ENCODE measurements around the gene PLCB2. TPM values are rescaled to one million over a fixed set of nuclear protein-coding genes. Genes with fewer than 3 reads are reported as not detected.

The PLCB2 gene
- total and polyA plus RNA-seq, 2 donors (not counting 3 experiments of a cell fraction or from before 2014, with no cell fraction given) = 1.5 to 1.6 TPM

DNA sequence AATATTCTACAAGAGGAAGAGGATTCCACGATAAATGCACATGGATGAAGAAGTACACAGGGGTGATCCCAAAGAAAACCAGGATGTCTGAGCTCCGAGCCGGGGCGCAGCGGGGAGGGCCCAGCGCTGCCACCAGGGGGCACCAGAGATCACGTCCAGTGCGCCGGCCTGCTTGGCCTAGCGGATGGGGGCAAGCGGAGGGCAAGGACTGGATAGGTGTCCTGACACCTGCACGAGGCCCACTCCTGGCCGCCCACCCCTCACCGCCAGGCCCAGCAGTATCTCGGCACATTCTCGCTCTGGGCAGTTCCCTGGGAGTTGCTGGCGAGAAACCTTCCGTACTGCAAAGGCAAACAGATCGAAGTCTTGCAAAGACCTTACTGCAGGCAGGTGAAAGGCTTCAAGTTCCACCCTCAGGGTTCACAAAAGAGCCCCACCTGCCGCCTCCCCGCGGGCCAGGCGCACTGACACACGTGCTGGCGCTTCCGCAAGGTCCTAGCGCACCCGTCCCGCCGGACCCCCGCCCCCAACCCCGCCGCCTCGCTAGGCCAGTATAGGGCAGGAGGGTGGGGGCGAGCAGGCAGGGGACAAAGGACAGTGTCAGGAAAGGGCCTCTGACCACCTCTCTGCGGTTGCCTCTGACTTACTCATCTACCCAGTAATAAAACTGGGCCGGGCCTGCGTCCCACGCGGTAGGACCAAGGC lies 28.1 kb downstream of the PLCB2 start:
- DNase-seq (ENCODE audit: low read depth, low spot score) (peak; percentile 54), FAIRE-seq (peak; percentile 87)
- Histone ChIP-seq H3K9me1 (replicated peaks; ENCODE audit: control insufficient read depth, extremely low read depth, insufficient read depth, low read length) (no peaks in the 10 kb centered on the region), H3K4me1 (ENCODE audit: control insufficient read depth, extremely low read depth, insufficient read depth, low read length) (peaks cover 7% of the 10 kb centered on the region), H3K27ac (ENCODE audit: insufficient read depth, low read depth, low read length) (no peak overlapping the region), H3K79me2 (ENCODE audit: control insufficient read depth, insufficient read depth, low read length) (no peaks in the 10 kb centered on the region), H3K9me3 (replicated peaks; ENCODE audit: control insufficient read depth, insufficient read depth, low read length) (no peaks in the 10 kb centered on the region), H3K4me3 (replicated peaks in 1 of 3; ENCODE audit: insufficient read depth in 1 of 3, low read depth in 1 of 3, low read length in 3 of 3) (no peak overlapping the region), H3K36me3 (ENCODE audit: control insufficient read depth in 2 of 2, extremely low read depth in 1 of 2, insufficient read depth in 2 of 2, low read length in 2 of 2) (no peaks in the 10 kb centered on the region), H2AFZ (ENCODE audit: low read depth, low read length) (no peak overlapping the region), H3K9ac (replicated peaks; ENCODE audit: extremely low read depth, insufficient read depth, low read length) (no peak overlapping the region), H3K27me3 (ENCODE audit: control insufficient read depth in 2 of 2, insufficient read depth in 2 of 2, low read length in 2 of 2) (peaks cover 50 to 72% of the 10 kb centered on the region in 2 experiments), H4K20me1 (replicated peaks; ENCODE audit: control insufficient read depth, extremely low read depth, insufficient read depth, low read length) (no peaks in the 10 kb centered on the region), H3K4me2 (ENCODE audit: insufficient read depth, low read length) (no peak overlapping the region)
- ChIA-PET POLR2A (no interaction called here), CTCF (interaction anchor here (0.6 to 20.1 kb wide), 61 partner anchors 9 to 391 kb away, joined by 3 to 879 read pairs (median 5); partner anchors contain the start of genes BAHD1, BMF, CCDC9B and DISP2)
- BruUV-seq (replicated peaks) = no TSS peak
- dilution Hi-C loops (cut with MboI; ENCODE audit: extremely low pct_ligation_motif_present, low sequenced_read_pairs) (no loop called here), intact Hi-C loops (cut with micrococcal nuclease) (loop anchor here (1.0 to 10.0 kb wide), 4 partner anchors 31 to 175 kb away; partner anchors contain the start of gene BMF)
- TF ChIP-seq, protein P1, sequence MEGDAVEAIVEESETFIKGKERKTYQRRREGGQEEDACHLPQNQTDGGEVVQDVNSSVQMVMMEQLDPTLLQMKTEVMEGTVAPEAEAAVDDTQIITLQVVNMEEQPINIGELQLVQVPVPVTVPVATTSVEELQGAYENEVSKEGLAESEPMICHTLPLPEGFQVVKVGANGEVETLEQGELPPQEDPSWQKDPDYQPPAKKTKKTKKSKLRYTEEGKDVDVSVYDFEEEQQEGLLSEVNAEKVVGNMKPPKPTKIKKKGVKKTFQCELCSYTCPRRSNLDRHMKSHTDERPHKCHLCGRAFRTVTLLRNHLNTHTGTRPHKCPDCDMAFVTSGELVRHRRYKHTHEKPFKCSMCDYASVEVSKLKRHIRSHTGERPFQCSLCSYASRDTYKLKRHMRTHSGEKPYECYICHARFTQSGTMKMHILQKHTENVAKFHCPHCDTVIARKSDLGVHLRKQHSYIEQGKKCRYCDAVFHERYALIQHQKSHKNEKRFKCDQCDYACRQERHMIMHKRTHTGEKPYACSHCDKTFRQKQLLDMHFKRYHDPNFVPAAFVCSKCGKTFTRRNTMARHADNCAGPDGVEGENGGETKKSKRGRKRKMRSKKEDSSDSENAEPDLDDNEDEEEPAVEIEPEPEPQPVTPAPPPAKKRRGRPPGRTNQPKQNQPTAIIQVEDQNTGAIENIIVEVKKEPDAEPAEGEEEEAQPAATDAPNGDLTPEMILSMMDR (IDR thresholded peaks at IDR 0.05; ENCODE audit: extremely low read depth in 1 of 2, insufficient read depth in 1 of 2, low read depth in 1 of 2, low read length in 2 of 2) = peak; percentile 96 to 98
- TF ChIP-seq EZH2 (IDR thresholded peaks at IDR 0.05; ENCODE audit: borderline replicate concordance, low read depth, low read length, severe bottlenecking) (peak; percentile 4), JUN (IDR thresholded peaks at IDR 0.05; ENCODE audit: borderline replicate concordance, insufficient read depth, insufficient read length, low read depth) (no peak)

DNA sequence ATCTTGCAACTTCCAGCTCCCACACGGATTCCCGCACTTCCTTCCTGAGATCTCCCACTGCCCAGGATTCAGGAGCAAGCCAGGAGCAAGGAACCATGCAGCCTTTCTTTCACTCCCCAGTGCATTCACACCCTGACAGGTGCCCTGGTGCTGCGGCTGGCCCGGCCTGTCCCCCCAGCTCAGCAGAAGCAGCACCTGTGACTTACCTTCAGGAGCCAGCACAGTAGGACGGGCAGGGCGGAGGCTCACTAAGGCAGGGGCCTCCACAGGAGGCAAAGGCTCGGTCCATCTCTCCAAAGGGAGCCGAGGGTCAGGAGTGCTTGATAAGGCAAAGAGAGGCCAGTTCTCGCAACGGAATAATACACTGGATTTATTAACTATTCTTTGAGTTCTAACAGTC lies 29.7 kb downstream of the PLCB2 start:
- Histone ChIP-seq H2AFZ (ENCODE audit: low read depth, low read length) (no peak overlapping the region), H3K9ac (replicated peaks; ENCODE audit: extremely low read depth, insufficient read depth, low read length) (no peak overlapping the region), H3K4me1 (ENCODE audit: control insufficient read depth, extremely low read depth, insufficient read depth, low read length) (peaks cover 7% of the 10 kb centered on the region), H3K9me1 (replicated peaks; ENCODE audit: control insufficient read depth, extremely low read depth, insufficient read depth, low read length) (no peaks in the 10 kb centered on the region), H3K79me2 (ENCODE audit: control insufficient read depth, insufficient read depth, low read length) (no peaks in the 10 kb centered on the region), H3K4me3 (replicated peaks in 1 of 3; ENCODE audit: insufficient read depth in 1 of 3, low read depth in 1 of 3, low read length in 3 of 3) (no peak overlapping the region), H3K27me3 (ENCODE audit: control insufficient read depth in 2 of 2, insufficient read depth in 2 of 2, low read length in 2 of 2) (peaks cover 38 to 58% of the 10 kb centered on the region in 2 experiments), H3K4me2 (ENCODE audit: insufficient read depth, low read length) (no peak overlapping the region), H3K36me3 (ENCODE audit: control insufficient read depth in 2 of 2, extremely low read depth in 1 of 2, insufficient read depth in 2 of 2, low read length in 2 of 2) (no peaks in the 10 kb centered on the region), H3K27ac (ENCODE audit: insufficient read depth, low read depth, low read length) (no peak overlapping the region), H4K20me1 (replicated peaks; ENCODE audit: control insufficient read depth, extremely low read depth, insufficient read depth, low read length) (no peaks in the 10 kb centered on the region), H3K9me3 (replicated peaks; ENCODE audit: control insufficient read depth, insufficient read depth, low read length) (no peaks in the 10 kb centered on the region)
- no peak for TF ChIP-seq JUN (IDR thresholded peaks at IDR 0.05; ENCODE audit: borderline replicate concordance, insufficient read depth, insufficient read length, low read depth)
- no peak for TF ChIP-seq EZH2 (IDR thresholded peaks at IDR 0.05; ENCODE audit: borderline replicate concordance, low read depth, low read length, severe bottlenecking)
- no peak for TF ChIP-seq POLR2A (IDR thresholded peaks at IDR 0.05; ENCODE audit: low read depth, low read length)
- TF ChIP-seq FOS (IDR thresholded peaks at IDR 0.05; ENCODE audit: borderline replicate concordance, insufficient read depth, low read length) = no peak
- TF ChIP-seq GATA2 (IDR thresholded peaks at IDR 0.05; ENCODE audit: insufficient read depth, insufficient read length, low read depth, low read length) = no peak
- TF ChIP-seq, protein P1 (IDR thresholded peaks at IDR 0.05; ENCODE audit: extremely low read depth in 1 of 2, insufficient read depth in 1 of 2, low read depth in 1 of 2, low read length in 2 of 2) = no peak
- TF ChIP-seq MYC (IDR thresholded peaks at IDR 0.05; ENCODE audit: low read depth, low read length) = no peak
- intact Hi-C loops (cut with micrococcal nuclease) = loop anchor here (10.0 kb wide), 1 partner anchor 173 kb away; the partner anchor contains the start of gene BMF
- ChIA-PET CTCF (interaction anchor here (1.0 to 20.1 kb wide), 17 partner anchors 11 to 232 kb away, joined by 3 to 879 read pairs (median 19); partner anchors contain the start of genes CCDC9B, DISP2 and PLCB2), POLR2A (no interaction called here)
- BruUV-seq (replicated peaks) = no TSS peak
- dilution Hi-C loops (cut with MboI; ENCODE audit: extremely low pct_ligation_motif_present, low sequenced_read_pairs) = no loop called here
- DNase-seq (ENCODE audit: low read depth, low spot score) (no peak), FAIRE-seq (no peak)

Measured in endothelial cell of umbilical vein (primary cell).